HepG2 (cell line): Measurements from ENCODE around the gene ATP5MC2. TPM values are rescaled to one million over a fixed set of nuclear protein-coding genes. Genes with fewer than 3 reads are reported as not detected.
A peak's percentile ranks its signal among the peaks of the same experiment; 100 is the strongest.

Experiments used
- CEBPB ChIP-seq: IDR thresholded peaks from 2 replicates; pipeline ENCODE4 v1.6.1; 2011; ENCODE audit warnings: low read depth, low read length, improper control_type of control experiment, borderline replicate concordance
- FOSL2 ChIP-seq: sonication (generic); formaldehyde crosslinking; IDR thresholded peaks from 2 replicates; pipeline ENCODE4 v1.4.0; 2020; ENCODE audit warnings: missing genetic modification reagents
- HNF1A ChIP-seq, 2 experiments: sonication (generic) in 1 of 2; formaldehyde crosslinking in 1 of 2; IDR thresholded peaks; 2 replicates each; pipeline versions ENCODE4 v1.4.0 to v1.6.1; 2016 to 2020; ENCODE audit warnings: borderline replicate concordance in 1 of 2, low read depth in 1 of 2, mild to moderate bottlenecking in 1 of 2, missing genetic modification reagents in 1 of 2
- MAX ChIP-seq: IDR thresholded peaks from 2 replicates; pipeline ENCODE4 v1.6.1; 2012; ENCODE audit warnings: inconsistent platforms
- MXD3 ChIP-seq: IDR thresholded peaks from 2 replicates; pipeline ENCODE4 v1.6.1; 2016; ENCODE audit warnings: mild to moderate bottlenecking, missing biosample characterization, missing genetic modification reagents
- MZF1 ChIP-seq: sonication (generic); formaldehyde crosslinking; IDR thresholded peaks from 2 replicates; pipeline ENCODE4 v1.8.1; 2023; ENCODE audit warnings: mild to moderate bottlenecking, missing genetic modification reagents, borderline replicate concordance
- PPARG ChIP-seq: conservative IDR thresholded peaks from 2 replicates; pipeline ENCODE4 v1.6.1; 2016; ENCODE audit warnings: missing biosample characterization, missing genetic modification reagents
- PRMT3 ChIP-seq: sonication (generic); formaldehyde crosslinking; IDR thresholded peaks from 2 replicates; pipeline ENCODE4 v1.8.1; 2022; ENCODE audit warnings: low read depth, mild to moderate bottlenecking, moderate library complexity, missing genetic modification reagents, borderline replicate concordance
- SMAD3 ChIP-seq: sonication (generic); formaldehyde crosslinking; IDR thresholded peaks from 2 replicates; pipeline ENCODE4 v1.4.0; 2020; ENCODE audit warnings: missing genetic modification reagents
- TEAD2 ChIP-seq: sonication (generic); formaldehyde crosslinking; IDR thresholded peaks from 2 replicates; pipeline ENCODE4 v1.9.0; 2021; ENCODE audit warnings: missing genetic modification reagents
- UBTF ChIP-seq: sonication (generic); formaldehyde crosslinking; IDR thresholded peaks from 2 replicates; pipeline ENCODE4 v1.4.0; 2020; ENCODE audit warnings: mild to moderate bottlenecking, missing genetic modification reagents
- ZBTB7B ChIP-seq: sonication (generic); formaldehyde crosslinking; IDR thresholded peaks from 2 replicates; pipeline ENCODE4 v1.4.0; 2020; ENCODE audit warnings: missing genetic modification reagents
- ZFP36L1 ChIP-seq: sonication (generic); formaldehyde crosslinking; IDR thresholded peaks from 2 replicates; pipeline ENCODE4 v1.8.0; 2022; ENCODE audit warnings: mild to moderate bottlenecking, missing genetic modification reagents, moderate library complexity
- ZNF282 ChIP-seq: fragments of 450-650 bp; IDR thresholded peaks from 2 replicates; pipeline ENCODE4 v1.6.1; 2018; ENCODE audit not compliant: partially characterized antibody
- ZNF354B ChIP-seq: sonication (generic); formaldehyde crosslinking; IDR thresholded peaks from 2 replicates; pipeline ENCODE4 v1.8.0; 2022; ENCODE audit warnings: mild to moderate bottlenecking, missing genetic modification reagents
- ZSCAN20 ChIP-seq: sonication (generic); formaldehyde crosslinking; IDR thresholded peaks from 2 replicates; pipeline ENCODE4 v1.4.0; 2020; ENCODE audit warnings: missing genetic modification reagents, mild to moderate bottlenecking, borderline replicate concordance
- polyA plus RNA-seq, 8 experiments: library from polyadenylated mRNA; depleted of rRNA in 3 of 8; stranded (reverse) in 7 of 8; unstranded in 1 of 8; fragments of >200 nt; fragmentation: Illumina TruSeq in 4 of 8; extraction: Trizol in 4 of 8; gene quantifications; 2 replicates each; pipeline versions ENCODE4 v1.2.1 to v1.2.3, GENCODE V29; 2011 to 2016; ENCODE audit warnings: low read depth in 4 of 8, missing spikeins in 1 of 8, mixed read lengths in 1 of 8; ENCODE audit not compliant: insufficient read depth in 1 of 8
- total RNA-seq, 5 experiments: library from RNA; depleted of rRNA; stranded (reverse); fragments of >200 nt; fragmentation: Illumina TruSeq; extraction: Trizol; gene quantifications; 2 replicates each; pipeline ENCODE4 v1.2.3, GENCODE V29; 2016; ENCODE audit warnings: low read depth in 1 of 5
- TF ChIP-seq, protein P1 (sequence below): sonication (generic); formaldehyde crosslinking; IDR thresholded peaks from 2 replicates; pipeline ENCODE4 v1.4.0; 2020; ENCODE audit warnings: missing genetic modification reagents

Gene ATP5MC2
- total and polyA plus RNA-seq, 2 of the 13 experiments (the other 11 are each of a cell fraction or from before 2014, with no cell fraction given), result 230 to 257 TPM

- TF ChIP-seq HNF1A (IDR thresholded peaks at IDR 0.05; ENCODE audit: low read depth), result peak; percentile 61
- peak; percentile 15; the same call in 1 of the 2 replicates for TF ChIP-seq HNF1A (CRISPR knock-in tag; IDR thresholded peaks at IDR 0.05; ENCODE audit: borderline replicate concordance)
- TF ChIP-seq TEAD2, result no peak
- TF ChIP-seq MAX, result no peak
- TF ChIP-seq UBTF (CRISPR knock-in tag), result no peak
- TF ChIP-seq MXD3, result no peak
- no peak for TF ChIP-seq MZF1 (CRISPR knock-in tag)
- TF ChIP-seq, protein P1, sequence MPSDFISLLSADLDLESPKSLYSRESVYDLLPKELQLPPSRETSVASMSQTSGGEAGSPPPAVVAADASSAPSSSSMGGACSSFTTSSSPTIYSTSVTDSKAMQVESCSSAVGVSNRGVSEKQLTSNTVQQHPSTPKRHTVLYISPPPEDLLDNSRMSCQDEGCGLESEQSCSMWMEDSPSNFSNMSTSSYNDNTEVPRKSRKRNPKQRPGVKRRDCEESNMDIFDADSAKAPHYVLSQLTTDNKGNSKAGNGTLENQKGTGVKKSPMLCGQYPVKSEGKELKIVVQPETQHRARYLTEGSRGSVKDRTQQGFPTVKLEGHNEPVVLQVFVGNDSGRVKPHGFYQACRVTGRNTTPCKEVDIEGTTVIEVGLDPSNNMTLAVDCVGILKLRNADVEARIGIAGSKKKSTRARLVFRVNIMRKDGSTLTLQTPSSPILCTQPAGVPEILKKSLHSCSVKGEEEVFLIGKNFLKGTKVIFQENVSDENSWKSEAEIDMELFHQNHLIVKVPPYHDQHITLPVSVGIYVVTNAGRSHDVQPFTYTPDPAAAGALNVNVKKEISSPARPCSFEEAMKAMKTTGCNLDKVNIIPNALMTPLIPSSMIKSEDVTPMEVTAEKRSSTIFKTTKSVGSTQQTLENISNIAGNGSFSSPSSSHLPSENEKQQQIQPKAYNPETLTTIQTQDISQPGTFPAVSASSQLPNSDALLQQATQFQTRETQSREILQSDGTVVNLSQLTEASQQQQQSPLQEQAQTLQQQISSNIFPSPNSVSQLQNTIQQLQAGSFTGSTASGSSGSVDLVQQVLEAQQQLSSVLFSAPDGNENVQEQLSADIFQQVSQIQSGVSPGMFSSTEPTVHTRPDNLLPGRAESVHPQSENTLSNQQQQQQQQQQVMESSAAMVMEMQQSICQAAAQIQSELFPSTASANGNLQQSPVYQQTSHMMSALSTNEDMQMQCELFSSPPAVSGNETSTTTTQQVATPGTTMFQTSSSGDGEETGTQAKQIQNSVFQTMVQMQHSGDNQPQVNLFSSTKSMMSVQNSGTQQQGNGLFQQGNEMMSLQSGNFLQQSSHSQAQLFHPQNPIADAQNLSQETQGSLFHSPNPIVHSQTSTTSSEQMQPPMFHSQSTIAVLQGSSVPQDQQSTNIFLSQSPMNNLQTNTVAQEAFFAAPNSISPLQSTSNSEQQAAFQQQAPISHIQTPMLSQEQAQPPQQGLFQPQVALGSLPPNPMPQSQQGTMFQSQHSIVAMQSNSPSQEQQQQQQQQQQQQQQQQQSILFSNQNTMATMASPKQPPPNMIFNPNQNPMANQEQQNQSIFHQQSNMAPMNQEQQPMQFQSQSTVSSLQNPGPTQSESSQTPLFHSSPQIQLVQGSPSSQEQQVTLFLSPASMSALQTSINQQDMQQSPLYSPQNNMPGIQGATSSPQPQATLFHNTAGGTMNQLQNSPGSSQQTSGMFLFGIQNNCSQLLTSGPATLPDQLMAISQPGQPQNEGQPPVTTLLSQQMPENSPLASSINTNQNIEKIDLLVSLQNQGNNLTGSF (CRISPR knock-in tag), result no peak
- peak; percentile 52; the same call in 1 of the 2 replicates for TF ChIP-seq ZBTB7B
- no peak for TF ChIP-seq FOSL2 (CRISPR knock-in tag)
- no peak for TF ChIP-seq ZSCAN20 (CRISPR knock-in tag)
- peak; percentile 75 for TF ChIP-seq CEBPB
- TF ChIP-seq ZNF282, result no peak
- TF ChIP-seq PPARG (CRISPR knock-in tag), result peak; percentile 64
- TF ChIP-seq ZFP36L1 (CRISPR knock-in tag), result no peak
- no peak for TF ChIP-seq PRMT3 (CRISPR knock-in tag)
- peak; percentile 81; the same call in 1 of the 2 replicates for TF ChIP-seq SMAD3
- no peak for TF ChIP-seq ZNF354B (CRISPR knock-in tag)
These were observed 16.8 kb downstream of the ATP5MC2 start (continued) for GRCh38 chr12:53659011-53659551.
